HG03039 (cell line): ENCODE data around the gene RERG.

Experiments used
- ATAC-seq: cut with Tn5 transposase; IDR thresholded peaks from one replicate; pipeline ENCODE4 v1.9.1; 2021; ENCODE audit warnings: mild to moderate bottlenecking, moderate library complexity; ENCODE audit not compliant: unreplicated experiment

The RERG gene

DNA sequence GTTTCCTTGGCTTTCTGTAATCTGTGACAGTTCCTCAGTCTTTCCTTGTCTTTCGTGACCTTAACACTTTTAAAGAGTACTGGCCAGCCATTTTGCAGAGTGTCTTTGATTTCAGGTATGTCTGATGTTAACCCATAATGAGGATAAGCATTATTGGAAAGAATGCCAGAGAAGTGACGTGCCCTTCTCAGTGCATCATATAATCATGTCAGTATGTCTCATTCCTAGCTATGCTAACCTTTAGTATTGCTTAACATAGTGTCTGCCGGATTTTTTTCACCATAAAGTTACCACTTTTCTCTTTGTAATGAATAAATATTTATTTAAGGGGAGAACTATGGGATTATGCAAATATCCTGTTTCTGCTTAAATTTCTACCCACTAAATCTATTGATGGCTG is 28.5 kb downstream of the RERG start:
- ATAC-seq, result no peak

- no peak for ATAC-seq
Observed at GRCh38 chr12:15188127-15188526, 33.1 kb downstream of the RERG start.

GRCh38 chr12:15186597-15186996 is 34.6 kb downstream of the RERG start:
- no peak for ATAC-seq

DNA sequence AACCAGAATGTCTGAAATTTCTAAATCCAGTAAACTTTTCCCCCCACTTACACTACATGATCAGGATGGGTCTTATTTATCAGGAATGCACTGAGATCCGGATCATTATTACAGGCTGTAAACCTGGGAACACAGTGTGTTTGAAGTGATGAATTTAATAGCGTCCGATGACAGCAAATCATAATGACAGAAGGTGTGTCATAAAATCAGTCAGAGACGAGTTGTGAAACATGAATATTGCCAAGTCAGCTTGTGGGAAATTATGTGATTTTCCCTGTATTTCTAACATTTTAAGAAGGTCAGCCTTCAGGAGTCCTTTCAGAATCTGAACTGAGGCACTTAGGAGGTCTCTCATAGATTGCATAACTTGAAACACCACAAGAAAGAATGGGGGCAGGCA is 36.7 kb downstream of the RERG start:
- ATAC-seq, result no peak

DNA sequence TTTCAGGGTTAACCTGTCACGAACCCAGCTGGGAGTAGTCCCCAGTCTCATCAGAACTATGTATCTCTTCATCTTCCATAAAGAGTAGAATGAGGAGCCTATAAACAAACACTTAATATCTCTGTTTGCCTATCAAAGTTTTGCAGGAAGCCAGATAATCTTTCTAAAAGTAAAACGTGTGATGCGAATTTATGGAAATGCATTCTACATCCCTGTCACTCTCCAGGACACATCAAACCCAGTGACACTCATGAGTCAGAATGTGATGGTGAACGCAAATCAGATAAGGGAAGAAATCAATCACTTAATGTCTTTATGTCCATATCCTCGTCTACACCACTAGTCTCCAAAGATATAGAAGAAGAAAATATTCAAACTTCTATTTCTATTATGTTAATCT is 37.4 kb downstream of the RERG start:
- no peak for ATAC-seq

DNA sequence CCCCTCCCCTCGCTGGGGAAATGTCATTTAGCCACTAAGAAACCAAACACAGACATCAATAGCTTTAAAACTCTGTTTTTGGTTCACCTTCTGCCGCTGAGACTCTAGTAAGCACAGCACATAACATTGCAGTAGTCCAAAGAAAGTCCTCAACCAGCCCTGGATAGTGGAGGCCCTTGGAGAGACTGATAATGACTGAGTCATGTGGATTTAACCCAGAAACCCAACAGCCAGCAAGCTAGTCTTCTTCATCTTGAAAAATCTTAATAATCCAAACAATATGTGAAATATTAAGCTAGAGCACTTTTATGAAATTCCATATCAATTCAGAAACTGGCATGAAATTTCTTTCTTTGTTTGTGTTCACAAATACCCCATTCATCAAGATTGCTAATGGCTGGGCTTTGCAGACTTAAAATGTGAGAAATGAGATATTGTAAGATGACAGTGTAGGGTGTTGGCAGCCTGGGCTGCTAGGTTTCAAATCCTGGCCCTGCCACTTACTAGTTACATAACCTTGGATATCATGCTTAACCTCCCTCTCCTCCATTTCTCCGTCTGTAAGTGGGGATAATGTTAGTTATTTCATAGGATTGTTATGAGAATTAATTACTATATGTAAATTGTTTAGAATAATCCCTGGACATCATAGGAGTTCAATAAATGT is 40.1 kb downstream of the RERG start:
- no peak for ATAC-seq

GRCh38 chr12:15180325-15180724 is 40.9 kb downstream of the RERG start:
- no peak for ATAC-seq

GRCh38 chr12:15179672-15180071 is 41.5 kb downstream of the RERG start:
- no peak for ATAC-seq

GRCh38 chr12:15173142-15173541 is 48.1 kb downstream of the RERG start:
- ATAC-seq, result no peak

GRCh38 chr12:15172060-15172822 is 49.0 kb downstream of the RERG start:
- no peak for ATAC-seq

GRCh38 chr12:15171012-15171655 is 50.1 kb downstream of the RERG start:
- no peak for ATAC-seq

DNA sequence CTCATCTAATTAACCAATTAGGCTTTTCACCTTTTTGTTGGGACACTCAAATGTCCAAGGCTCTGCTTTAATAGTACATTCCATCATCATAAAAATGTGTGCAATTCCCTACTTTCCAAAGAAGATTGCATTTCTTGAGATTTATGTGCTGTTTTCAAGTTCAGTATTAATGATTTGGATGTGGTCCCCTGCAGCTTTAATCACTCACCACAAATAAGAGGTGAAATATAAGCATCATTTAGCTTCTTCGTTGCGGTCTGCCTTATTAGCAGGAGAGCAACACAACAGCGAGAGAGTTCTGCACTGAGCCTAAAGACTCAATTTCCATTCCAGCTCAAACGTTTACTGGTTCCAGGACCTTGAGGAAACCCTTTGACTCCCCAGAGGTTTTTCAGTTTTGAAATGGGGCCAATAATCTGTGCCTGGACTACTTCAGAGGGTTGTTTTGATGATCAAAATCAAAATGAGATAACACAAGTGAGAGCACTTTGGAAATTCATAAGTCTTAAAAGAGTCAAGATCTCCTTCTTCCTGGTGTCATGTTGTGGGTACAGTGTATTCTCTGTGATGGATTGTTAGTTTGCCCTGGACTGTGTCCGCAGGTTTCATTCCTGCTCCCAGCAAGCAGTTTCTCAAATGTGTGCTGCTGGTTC is 53.1 kb downstream of the RERG start:
- no peak for ATAC-seq

DNA sequence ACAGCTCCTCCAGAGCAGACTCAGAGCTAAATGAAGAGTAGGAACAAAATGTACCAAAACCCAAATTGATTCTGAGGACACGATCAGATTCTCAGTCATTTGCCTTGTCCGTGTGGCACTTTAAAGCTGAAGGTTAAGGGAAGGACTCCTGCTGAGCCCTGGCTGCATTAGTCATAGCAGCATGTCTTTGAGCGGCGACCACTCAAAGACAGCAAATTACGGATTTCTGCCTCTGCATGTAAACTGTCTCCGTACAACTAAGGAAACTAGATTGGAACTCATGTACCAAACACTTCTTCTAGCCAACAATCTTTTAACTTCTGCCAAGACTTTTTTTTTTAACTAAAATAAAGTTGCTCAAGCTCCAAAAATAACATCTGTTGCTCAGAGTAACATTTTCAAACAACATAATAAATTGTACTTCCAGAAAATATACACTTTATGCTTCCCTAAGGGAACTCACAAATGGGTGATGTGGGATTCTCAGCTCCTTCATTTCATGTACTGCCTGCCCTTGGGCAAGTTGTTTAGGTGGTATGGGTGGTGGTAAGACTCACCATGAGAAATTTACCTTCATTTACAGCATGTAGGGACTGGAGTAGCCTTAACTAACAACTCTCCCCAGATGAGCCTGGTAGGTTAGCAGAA is 56.1 kb downstream of the RERG start:
- no peak for ATAC-seq

DNA sequence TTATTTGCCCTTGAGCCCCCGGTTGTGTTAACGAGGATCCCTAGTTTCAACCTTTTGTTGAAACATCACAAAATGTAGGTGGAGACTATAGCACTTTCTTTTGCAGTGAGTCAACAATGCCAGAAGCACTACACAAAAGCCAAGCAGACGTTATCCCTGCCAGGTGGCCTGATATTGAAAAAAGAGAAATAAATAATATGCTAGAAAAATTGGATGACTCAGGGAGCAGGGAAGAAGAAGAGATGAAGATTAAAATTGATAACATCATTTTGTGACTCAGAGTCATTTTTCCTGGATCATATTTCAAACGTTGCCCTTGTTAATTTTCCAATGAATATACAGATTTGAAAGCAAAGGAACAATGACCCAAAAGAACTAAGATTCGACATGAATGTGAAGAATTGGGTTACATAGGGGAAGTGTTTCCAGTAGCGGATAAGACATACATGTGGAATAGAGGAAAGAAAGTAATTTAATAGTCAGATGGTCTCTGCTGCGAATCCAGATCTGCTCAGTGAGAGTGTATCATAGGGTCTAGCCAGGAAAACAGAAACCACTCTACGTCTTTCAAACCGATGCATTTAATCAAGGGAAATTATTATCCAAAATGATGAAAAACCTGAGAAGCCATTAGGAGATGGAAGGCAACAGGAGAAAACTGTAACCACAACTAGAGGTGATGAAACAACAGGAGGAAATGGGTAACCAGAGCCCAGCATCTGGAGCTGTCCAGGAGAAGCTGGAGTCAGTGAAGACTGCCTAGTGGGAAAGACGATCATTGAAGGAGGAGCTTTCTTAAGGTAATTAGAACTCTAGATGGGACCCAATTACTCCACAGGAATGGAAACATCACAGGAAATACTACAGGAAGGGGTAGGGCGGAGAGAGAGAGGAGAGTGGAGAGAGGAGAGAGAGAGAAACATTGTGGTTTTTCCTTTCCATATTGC is 57.9 kb downstream of the RERG start:
- ATAC-seq, result no peak

DNA sequence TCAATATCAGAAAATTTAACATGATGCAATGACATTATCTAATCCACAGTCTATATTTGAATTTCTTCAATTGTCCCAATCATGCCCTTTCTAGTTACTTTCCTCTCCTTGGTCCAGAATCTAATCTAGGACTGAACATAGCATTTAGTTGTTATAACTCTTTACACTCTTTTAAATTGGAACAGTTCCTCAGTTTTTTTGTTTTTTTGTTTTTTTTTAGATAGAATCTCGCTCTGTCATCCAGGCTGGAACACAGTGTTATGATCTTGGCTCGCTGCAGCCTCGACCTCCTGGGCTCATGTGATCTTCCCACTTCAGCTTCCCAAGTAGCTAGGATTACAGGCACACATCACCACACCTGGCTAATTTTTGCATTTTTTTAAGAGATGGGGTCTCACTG is 63.1 kb downstream of the RERG start:
- ATAC-seq, result no peak

- ATAC-seq, result no peak
Observed at GRCh38 chr12:15157269-15157671, 63.9 kb downstream of the RERG start.

DNA sequence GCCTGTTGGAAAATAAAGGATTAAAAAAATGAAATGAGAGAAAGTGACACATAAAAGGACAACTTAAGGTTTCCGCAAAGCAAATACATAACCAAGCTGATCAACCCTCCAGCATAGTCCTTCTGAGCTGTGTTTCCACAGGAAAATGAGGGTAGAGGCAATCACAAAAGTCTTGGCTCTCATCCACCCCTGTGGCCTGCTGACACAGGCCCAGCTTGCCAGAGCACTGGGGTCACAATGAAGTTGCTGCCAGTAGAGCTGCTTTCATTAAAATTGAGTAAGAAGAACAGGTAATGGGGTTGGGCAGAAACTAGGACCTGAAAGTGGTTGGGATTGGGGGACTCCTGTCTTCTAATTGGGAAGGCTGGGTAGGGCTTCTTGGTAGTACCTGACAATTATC is 65.9 kb downstream of the RERG start:
- no peak for ATAC-seq

- no peak for ATAC-seq
Observed at GRCh38 chr12:15154103-15154502, 67.1 kb downstream of the RERG start.

- no peak for ATAC-seq
Observed at GRCh38 chr12:15152868-15153267, 68.3 kb downstream of the RERG start.

- ATAC-seq, result no peak
Observed at GRCh38 chr12:15152456-15152855, 68.8 kb downstream of the RERG start.
